ENCODE measurements around the gene CYP17A1.
"Not testable (repeated sequence)": the region's sequence is repeated elsewhere in the genome, so short reads cannot be mapped to it uniquely, and the experiment has no call there.

Gene CYP17A1

GRCh38 chr10:102837230-102837721 is at the start of gene CYP17A1:
TSS of gene CYP17A1 (minus strand) at chr10:102837413. CDS start at chr10:102837361, 52 bp downstream.
- peak; percentile 87 for DNase-seq (ENCODE audit: low spot score)

- no peak for DNase-seq (ENCODE audit: low spot score)
These were observed 43.0 kb upstream of the CYP17A1 start for GRCh38 chr10:102880256-102880655.

GRCh38 chr10:102878629-102879028 is 41.4 kb upstream of the CYP17A1 start:
- DNase-seq (ENCODE audit: low spot score) = no peak

- no peak for DNase-seq (ENCODE audit: low spot score)
These were observed 39.5 kb upstream of the CYP17A1 start for GRCh38 chr10:102876747-102877153.

- DNase-seq (ENCODE audit: low spot score) = no peak
These were observed 35.0 kb upstream of the CYP17A1 start for GRCh38 chr10:102872163-102872562.

GRCh38 chr10:102870221-102870620 is 33.0 kb upstream of the CYP17A1 start:
- no peak for DNase-seq (ENCODE audit: low spot score)

- peak; percentile 11 for DNase-seq (ENCODE audit: low spot score)
These were observed 32.3 kb upstream of the CYP17A1 start, which contains the start of gene AS3MT for GRCh38 chr10:102869258-102870198. TSS of gene AS3MT (plus strand) at chr10:102869470. CDS start at chr10:102869593, 123 bp downstream.

GRCh38 chr10:102868911-102869257 is 31.7 kb upstream of the CYP17A1 start:
- DNase-seq (ENCODE audit: low spot score) = no peak

GRCh38 chr10:102865620-102866019 is 28.4 kb upstream of the CYP17A1 start:
- DNase-seq (ENCODE audit: low spot score) = no peak

GRCh38 chr10:102863660-102864059 is 26.4 kb upstream of the CYP17A1 start:
- DNase-seq (ENCODE audit: low spot score) = no peak

GRCh38 chr10:102859911-102860310 is 22.7 kb upstream of the CYP17A1 start:
- no peak for DNase-seq (ENCODE audit: low spot score)

- no peak for DNase-seq (ENCODE audit: low spot score)
These were observed 19.7 kb upstream of the CYP17A1 start for GRCh38 chr10:102856758-102857424.

- peak; percentile 70 for DNase-seq (ENCODE audit: low spot score)
These were observed 18.7 kb upstream of the CYP17A1 start for GRCh38 chr10:102855731-102856436.

GRCh38 chr10:102853237-102853636 is 16.0 kb upstream of the CYP17A1 start:
- not testable (repeated sequence) for DNase-seq (ENCODE audit: low spot score)

- DNase-seq (ENCODE audit: low spot score) = no peak
These were observed 12.9 kb upstream of the CYP17A1 start for GRCh38 chr10:102850025-102850518.

- DNase-seq (ENCODE audit: low spot score) = no peak
These were observed 8.2 kb upstream of the CYP17A1 start for GRCh38 chr10:102845352-102845902.

- not testable (repeated sequence) for DNase-seq (ENCODE audit: low spot score)
These were observed 7.1 kb upstream of the CYP17A1 start for GRCh38 chr10:102844190-102844776.

GRCh38 chr10:102843139-102843538 is 5.9 kb upstream of the CYP17A1 start:
- not testable (repeated sequence) for DNase-seq (ENCODE audit: low spot score)

GRCh38 chr10:102841827-102842345 is 4.7 kb upstream of the CYP17A1 start:
- no peak for DNase-seq (ENCODE audit: low spot score)

- not testable (repeated sequence) for DNase-seq (ENCODE audit: low spot score)
These were observed 1.2 kb upstream of the CYP17A1 start for GRCh38 chr10:102838276-102838927.
